DMS53 (cell line): ENCODE results near the gene PER2.

Experiments used
- DNase-seq: peaks from one replicate; lab custom pipeline; 2025; lab: John Stamatoyannopoulos, UW

Gene PER2

DNA sequence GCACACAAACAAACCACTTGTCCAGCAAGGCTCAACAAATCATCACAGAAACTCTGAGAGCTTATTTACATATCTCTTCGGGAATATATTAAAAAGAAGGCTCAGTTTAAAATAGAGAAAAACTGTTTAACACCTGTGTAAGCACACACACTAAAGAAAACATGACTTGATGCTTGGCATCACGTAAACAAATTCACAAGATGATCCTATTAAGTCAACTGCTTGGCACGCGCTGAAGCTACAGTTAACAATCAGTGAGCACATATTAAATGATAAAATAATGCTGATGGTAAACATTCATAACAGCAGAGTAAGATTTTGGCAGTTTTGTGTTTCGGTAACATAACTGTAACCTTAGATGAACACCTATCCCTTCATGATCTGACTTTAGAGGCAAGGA lies 44.3 kb downstream of the PER2 start:
- peak; percentile 56 for DNase-seq

DNA sequence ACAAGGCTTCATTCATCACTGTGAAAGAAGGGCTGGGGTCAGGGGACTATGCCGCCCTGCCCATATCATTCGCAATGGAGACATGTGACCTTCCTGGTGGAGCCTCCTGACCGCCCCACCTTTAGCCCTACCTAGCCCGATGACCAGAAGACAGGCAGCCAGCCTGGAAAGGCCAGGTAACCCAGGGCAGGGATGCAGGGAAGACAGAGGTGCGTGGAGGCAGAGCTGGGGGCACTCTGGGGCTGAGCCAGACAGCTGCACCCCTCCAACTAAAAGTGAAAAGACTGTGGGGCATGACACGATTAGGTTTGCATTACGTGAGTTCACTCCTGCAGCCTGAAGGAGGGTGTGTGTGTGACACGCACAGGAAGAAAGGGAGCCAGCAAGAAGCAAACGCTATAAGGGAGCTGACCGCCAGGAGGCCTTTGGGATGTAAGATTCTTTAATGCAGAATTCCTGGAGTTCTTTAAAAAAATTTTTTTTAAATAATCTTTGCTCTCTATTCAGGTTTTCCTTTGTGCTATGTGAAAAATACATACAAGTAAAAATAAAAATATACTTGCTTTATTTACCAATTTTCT lies 44.8 kb downstream of the PER2 start:
- DNase-seq = peak; percentile 70

DNA sequence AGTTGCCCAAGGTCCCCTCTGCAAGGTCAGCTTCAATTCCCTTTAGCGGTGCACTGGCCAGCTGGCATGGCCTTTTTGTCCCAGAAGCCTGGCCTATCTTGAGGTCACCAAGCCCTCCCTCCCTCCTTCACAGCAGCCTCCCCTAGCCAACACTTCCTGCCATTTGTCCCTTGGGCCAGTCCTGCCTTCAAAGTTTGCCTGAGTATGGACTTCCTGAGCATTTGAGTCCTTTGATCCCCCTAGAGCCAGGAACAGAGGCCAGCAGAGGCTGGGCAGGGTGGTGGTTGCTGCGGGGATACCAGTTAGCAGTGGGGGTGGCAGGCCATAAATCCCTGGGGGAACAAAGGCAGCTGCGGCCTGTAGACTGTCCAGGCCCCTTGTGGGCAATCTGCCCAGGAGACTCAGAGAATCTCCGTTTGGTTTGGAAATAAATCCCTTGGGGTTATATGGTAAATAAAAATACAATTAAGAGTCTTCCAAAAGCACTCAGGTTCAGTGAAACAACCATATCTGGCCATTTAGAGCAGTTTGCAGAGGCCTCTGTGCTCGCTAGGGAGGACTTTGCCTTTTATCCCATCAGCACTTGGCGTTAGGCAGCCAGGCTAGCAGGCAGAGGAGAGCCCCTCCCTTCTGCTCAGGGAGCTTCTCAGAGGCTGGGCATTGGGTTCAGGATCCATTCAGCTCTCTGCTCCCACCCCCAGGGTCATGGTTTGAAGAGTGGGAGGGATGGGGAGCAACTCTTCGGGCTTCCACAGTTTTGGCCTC lies 45.5 kb downstream of the PER2 start:
- DNase-seq = peak; percentile 53

DNA sequence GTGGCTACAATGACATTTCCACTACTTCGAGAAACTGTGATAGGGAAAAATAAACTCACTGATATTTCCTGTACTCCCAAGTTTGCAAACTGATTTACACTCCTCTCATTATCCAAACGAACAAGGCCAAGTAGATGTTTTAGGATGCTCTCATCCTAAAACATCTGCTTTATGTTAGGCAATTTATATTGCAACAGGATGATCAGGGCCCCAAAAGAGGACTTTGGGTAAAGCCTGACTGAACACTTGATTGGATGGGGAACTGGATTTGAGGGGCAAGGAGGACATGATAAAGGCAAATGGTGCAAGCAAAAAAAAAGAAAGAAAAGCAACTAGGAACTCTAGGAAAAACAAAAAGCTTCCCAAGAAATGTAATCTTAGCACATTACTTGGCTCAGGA lies 46.4 kb downstream of the PER2 start:
- no peak for DNase-seq

DNA sequence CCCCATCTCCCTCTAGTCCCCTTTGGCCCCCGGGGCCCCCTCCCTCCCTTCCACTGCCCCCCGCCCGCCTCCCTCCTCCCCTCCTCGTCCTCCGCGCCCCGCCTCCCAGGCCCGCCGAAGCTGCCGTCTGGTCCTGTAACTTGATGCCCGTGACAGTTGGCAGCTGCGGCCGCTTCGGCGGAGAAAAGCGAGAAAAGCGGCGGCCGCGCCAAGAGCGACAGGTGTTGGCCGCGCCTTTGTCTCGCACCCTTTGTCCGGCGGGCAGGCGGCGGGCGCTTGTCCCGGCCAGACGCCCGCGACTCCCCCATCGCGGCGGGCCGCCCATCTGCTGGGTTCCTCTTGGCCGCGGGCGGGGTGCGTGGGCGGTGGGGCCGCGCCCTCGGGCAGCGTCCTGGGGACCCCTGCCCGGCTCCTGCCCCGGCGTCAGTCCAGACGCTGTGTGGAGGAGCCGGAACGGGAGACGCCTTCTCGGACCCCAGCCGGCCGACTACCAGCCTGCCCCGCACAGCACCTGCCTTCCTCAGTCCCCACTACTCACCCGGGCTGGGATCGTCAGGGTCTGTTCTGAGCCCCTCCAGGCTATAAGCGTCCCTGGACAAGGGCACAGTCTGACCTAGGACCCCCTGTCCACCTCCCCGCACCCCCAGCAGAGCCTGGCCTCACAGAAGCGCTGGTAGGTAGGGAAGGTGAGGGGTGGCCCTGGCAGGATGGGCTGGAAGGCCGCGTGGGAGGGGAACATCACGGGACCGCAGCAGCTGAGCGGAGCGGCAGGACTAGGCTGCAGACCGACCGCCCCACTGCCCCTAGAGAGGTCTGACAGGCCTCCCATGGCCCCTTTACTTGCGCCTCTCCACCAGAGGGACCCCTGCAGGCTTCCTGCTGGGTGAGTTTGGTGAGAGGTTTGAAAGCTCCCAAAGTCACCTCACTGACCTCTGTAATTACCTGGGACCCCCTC lies 47.4 kb downstream of the PER2 start:
- DNase-seq = peak; percentile 99

DNA sequence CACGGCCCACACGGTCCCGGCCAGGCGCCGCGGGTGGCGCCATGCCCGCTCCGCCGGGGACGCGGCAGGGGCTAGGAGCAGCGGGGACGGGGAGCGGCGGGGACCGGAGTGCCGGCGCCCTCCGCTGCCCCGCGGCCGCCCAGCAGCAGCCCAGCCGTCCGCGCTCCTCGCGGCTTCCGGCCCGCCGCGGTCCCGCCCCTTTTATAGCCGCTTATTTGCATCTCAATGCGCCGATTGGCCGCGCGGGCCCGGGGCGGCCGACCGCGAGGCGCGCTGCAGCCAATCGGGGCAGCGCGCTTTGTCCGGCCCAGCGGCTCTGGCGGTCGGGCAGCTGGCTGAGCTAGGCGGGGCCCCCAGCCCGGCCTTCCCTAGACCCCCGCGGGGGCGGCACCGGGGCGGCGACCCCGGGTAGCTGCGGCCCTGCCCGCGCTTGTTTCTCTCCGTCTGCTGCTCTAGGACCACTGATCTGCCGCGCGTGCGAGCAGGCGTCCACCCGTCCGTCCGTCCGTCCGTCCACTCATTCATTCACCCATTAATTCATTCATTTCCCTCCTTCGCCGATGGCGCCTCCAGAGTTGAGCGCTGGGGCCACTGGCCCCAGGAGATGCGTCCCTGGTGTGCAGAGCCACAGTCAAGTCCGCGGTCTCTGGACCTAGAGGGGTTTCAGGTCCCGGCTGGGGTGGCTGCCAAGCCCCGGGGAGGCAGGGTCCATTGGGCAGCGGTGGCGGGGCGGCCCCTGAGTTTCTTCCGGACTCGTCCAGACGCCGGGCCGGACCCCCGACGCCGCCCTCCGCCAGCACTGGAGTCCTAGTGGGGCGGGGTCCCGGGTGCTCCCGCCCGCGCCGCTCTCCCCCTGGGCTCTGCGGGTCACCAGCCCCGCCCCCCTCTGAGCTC lies 48.3 kb downstream of the PER2 start, which contains the start of gene HES6:
TSS of gene HES6 (minus strand) at position 176 of the 894 bp plus-strand sequence. CDS start at position 43, 133 bp downstream.
- DNase-seq = peak; percentile 99

DNA sequence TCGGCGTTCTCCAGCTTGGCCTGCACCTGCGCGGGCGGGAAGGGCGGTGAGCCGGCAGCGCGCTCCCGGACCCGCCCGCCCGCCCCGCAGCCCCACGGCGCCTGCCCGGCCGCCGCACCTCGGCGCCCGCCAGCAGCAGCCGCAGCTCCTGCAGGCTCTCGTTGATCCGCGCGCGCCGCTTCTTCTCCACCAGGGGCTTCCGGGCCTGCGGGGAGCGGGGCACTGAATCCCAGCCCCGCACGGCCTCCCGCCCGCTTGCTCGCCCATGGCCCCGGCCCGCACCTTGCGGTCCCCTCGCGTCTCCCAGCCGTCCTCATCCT lies 48.9 kb downstream of the PER2 start:
- peak; percentile 82 for DNase-seq

DNA sequence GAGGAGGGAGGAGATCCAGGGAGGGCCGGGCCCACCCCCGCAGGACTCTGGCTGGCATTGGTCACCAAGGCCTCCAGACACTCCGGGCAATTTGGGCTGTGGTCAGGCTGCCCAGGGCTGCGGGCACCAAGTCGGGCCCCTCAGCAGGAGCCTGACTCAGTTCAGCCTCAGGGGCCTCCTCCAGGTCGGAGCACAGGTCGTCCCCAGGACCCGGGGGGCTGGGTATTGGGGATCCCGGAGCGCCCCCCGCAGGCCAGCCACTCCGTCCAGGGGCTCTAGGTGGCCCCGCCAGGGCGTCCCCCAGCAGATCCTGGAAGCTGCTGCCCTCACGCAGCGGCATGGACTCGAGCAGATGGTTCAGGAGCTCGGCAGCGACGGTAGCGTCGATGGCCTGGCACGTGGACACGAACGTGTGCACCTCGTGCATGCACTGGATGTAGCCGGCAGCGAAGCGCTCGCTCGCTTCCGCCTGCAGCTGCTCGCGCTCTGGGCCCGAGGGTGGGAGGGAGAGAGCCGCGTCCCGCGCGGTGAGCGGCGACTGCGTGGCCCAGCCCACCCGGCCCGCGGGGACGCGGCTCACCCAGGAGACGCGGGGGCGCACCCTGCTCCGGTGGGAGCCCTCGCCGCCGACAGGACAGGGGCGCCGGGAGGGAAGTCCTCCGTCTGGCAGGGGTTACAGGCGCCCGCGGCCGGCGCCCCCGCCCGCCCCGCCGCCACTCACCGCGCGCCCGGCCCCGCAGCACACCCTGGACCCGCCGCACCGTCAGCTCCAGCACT lies 49.5 kb downstream of the PER2 start:
- peak; percentile 93 for DNase-seq

DNA sequence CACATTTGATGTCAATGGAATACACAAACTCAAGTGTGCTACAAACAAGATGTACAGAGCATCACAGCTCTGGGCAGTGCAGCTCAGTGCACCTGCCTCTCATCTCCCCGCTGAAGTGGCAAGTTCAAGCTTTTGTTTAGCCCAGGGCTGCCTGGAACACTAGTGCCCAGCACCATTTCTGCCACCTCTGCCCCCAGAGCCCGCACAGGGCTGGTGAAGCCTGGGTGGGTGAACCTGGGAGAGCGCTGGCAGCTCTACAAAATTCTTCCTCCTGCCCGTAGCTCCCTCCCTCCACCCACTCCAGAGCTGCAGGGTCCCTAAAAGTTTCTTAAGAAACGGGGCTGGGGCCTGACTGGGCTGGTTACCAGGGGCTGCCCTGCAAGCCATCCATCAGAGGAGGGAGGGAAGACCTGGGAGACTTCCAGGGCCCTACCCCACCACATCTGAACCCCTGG lies 50.1 kb downstream of the PER2 start:
- DNase-seq = peak; percentile 65

DNA sequence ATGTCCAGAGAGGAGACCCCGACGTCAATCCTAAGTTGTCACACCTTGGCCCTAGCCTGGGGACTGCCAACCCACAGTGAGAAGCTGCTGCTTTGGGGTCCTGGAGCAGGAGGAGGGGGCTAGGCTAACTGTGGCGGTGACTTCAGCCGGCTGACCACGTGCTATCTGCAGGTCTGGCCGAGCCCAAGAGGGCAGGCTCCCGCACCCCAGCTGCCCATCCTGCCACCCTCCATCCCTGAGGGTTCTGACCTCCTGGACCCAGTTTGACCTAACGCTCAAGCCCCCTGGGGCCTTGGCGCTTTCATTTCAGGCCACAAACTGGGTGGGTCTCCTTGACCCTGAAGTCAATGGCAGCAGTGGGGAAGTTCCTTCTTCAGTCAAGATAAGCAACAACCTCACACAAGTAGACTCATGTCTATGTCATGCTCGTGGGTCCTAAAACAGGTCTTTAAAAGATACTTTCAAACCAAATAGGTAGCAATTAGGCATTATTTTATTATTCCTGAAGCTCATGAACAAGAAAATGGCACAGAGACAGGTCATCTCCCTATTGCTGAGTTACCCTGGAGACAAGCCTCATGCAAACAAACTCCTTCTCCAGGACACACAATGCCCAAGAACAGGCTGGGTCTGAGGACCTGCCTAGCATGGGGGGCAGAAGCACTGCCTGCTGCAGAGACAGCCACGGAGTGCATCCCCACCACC lies 50.8 kb downstream of the PER2 start:
- peak; percentile 69 for DNase-seq

DNA sequence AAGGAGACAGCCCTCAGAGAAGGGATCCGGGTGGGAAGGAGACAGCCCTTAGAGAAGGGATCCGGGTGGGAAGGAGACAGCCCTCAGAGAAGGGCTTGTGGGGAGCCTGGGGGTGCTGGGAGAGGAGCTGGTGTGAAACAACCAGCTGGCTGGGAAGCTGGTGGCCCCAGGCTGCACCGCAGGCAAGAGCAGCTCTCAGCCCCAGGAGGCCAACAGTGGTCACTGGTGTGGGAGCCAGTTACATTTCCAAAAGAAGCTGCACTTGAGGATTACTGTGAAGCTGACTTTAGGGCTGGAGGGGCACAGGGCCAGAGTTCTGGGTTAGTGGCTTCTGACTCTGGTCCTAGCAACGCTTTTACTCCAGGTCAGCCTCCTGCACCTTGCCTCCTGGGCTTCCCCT lies 51.8 kb downstream of the PER2 start:
- DNase-seq = peak; percentile 46

DNA sequence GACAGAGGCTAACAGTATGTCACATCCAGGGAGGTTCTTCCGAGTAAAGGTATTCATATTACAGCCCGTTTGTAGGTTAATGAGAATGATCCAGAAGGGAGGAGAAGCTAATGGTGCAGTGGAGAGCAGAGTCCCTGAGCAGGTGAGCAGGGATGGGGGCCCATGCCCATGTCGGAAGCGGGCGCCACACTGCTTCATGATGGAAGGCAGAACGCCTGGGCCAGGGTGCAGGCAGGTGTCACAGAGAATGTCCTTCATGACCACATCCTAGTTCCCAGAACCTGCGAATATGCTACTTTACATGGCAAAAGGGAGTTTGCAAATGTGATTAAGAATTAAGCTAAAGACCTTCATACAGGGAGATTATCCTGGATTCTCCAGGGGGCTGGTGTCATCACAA lies 52.6 kb downstream of the PER2 start:
- no peak for DNase-seq

DNA sequence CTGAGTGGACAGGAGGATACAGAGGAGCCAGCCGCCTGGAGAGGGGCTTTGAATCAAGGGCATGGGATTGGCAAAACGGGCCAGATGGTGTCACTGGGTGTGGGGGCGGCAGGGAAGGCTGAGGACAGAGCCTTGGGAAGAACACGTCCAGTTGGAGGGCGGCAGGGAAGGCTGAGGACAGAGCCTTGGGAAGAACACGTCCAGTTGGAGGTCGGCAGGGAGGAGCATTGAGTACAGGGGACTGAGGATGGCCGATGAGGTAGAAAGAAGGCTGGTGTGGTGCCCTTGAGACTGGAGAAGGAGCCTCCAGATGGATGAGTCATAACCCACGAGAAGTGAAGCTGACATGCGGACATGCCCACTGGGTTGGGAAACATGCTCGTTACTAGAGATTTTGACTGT lies 53.1 kb downstream of the PER2 start:
- no peak for DNase-seq

DNA sequence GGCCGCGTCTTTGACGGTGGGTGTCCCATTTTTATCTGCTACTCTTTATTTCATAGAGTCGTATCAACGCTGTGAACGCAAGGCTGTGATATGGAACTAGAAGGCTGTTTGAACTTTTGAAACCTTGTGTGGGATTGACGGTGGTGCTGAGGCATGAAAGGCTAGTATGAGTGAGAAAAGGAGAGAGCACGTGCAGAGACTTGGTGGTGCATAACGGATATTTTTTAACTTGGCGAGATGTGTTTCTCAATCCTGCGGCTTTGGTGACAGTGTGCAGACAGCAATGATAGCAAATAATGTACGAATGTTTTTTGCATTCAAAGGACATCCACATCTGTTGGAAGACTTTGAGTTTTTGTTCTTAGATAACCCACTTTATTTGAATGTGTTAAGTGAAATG lies 54.8 kb downstream of the PER2 start:
- DNase-seq = no peak

DNA sequence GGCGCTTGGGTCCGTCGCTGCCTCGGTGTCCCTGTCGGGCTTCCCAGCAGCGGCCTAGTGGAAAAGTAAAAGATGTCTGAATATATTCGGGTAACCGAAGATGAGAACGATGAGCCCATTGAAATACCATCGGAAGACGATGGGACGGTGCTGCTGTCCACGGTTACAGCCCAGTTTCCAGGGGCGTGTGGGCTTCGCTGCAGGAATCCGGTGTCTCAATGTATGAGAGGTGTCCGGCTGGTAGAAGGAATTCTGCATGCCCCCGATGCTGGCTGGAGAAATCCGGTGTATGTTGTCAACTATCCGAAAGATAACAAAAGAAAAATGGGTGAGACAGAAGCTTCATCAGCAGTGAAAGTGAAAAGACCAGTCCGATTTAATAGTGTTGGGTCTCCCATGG lies 56.6 kb downstream of the PER2 start:
- DNase-seq = no peak

DNA sequence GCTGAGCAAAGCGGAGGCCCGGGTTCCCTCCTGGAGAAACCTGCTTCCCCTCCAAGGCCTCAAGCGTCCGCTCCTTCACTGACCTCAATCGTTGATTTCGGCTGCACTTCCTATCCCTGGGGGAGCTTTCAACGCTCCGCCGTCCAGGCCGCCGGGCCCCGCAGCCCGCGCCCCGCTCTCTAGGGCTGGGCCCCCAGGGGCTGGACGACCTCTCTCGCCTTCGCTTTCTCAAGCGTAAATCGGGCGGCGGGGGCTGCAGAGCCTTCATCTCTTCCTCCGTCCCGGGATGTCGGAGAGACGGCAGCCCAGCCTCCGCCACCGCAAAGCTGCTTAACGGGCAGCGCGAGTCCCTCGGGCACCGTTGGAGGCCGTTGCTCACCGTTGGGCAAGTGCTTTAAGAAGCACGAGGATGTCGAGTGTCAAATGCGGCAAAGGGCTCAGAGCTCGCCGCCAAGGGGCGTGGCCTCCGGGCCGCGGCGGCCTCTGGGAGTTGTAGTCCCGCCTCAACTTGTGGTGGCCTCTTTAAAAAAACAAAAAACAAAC lies 57.1 kb downstream of the PER2 start:
- DNase-seq = peak; percentile 86

DNA sequence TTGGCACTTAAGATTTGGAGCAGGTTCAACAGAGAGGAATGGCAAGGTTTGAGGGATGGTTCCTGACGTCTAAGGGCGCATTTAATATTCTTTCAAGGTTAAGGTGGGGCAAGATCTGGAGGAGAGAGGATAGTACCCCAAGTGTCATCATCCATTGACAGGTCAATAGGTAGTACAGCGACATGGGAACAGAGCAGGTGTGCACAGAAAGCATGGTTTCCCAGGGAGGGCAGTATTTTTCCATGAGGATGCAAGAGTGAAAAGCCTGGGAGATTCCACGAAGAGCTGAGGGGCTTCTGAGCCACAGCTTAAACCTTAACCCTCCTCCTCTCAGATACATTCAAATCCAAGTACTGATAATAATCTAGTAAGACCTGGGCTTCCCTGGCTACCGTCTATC lies 57.7 kb downstream of the PER2 start:
- no peak for DNase-seq

DNA sequence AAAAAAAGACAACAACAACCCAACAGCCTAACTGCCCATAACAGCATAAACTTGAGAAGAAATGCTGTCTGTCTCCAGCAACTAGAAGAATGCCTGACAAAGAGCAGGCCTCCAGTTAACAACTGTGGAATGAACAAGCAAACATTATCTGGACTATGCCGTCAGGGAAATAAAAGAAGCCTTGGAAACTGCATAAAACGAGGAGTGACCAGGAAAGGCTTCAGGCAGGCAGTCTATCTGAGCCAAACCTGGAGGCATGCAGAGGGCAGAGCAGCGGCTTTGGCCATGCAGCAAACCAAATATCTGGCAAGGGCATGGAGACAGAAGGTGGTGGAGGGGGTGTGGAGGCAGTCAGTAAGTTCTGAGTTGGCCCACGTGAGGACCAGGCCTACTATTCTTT lies 59.7 kb downstream of the PER2 start:
- DNase-seq = no peak

DNA sequence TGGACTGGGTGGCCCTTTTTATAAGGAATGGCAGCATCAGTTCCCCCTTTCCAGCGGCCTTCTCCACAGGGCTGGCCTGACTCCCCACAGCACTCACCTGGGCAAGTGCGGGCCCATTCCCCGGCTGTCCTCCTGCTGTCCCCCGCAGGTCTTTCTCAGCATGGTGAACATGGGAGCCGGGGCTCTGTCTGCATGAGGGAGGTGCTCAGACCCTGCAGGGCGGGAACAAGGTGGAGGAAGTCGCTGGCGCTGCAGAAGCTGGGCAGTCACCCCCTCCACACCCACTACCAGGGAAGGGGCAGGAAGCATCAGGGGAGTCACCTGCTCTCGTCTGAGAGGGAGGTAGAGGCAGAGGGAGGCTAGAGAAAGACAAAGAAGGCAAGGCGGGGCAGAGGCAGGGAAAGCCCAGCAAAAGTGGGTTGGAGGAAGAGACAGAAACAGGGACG lies 60.8 kb downstream of the PER2 start:
- DNase-seq = no peak
